GM21717 (cell line): ENCODE data around the gene RGS17.
"Not testable (repeated sequence)": the region's sequence is repeated elsewhere in the genome, so short reads cannot be mapped to it uniquely, and the experiment has no call there.

Experiments used
- ATAC-seq: cut with Tn5 transposase; IDR thresholded peaks from one replicate; pipeline ENCODE4 v1.9.1; 2021; ENCODE audit warnings: mild to moderate bottlenecking, moderate library complexity; ENCODE audit not compliant: unreplicated experiment

RGS17 gene

DNA sequence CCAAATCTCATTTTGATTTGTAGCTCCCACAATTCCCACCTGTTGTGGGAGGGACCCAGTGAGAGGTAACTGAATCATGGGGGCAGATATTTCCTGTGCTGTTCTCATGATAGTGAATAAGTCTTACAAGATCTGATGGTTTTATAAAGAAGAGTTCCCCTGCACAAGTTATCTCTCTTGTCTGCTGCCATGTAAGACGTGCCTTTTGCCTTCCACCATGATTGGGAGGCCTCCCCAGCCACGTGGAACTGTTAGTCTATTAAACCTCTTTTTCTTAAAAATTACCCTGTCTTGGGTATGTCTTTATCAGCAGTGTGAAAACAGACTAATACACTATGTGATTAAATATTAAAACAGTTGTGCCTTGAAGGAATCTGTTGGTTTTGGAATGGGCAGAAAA lies 131.5 kb downstream of the RGS17 start:
- ATAC-seq = not testable (repeated sequence)

DNA sequence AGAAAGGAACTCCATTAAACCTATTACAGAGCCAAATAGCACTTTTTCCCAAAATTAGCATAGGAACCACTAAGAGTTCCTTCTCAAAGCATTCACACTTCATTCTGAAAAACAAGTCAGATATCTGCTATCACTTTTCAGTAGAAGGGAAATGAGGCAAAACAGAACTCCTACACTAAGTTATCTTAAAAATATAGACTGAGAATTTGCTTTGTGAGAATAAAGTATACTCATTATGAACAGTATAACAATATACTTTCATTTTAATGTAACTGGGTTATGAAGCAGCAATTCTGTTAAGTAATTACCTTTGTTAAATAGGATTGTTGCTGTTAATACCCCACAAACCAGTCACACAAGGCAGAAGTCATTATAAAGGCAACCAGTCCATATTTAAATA lies 137.2 kb downstream of the RGS17 start:
- ATAC-seq = no peak

DNA sequence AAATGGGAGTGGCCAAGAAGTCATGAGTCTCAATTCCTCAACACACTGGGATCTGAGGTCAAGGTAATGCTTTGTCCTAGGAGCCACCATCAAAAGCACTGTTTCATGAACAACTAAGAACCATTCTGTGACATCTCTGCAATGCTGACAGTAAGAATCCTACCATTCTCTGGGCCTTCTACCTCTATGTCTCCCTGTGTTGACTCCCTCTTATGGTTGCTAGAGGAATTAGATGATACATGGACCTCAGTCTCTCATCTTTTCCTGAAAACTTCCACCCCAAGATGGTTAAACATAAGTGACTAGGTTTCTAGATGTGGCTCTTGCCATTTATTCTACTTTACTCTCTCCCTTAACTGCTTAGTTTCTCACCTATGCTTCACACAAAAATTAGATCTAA lies 137.7 kb downstream of the RGS17 start:
- ATAC-seq = no peak

DNA sequence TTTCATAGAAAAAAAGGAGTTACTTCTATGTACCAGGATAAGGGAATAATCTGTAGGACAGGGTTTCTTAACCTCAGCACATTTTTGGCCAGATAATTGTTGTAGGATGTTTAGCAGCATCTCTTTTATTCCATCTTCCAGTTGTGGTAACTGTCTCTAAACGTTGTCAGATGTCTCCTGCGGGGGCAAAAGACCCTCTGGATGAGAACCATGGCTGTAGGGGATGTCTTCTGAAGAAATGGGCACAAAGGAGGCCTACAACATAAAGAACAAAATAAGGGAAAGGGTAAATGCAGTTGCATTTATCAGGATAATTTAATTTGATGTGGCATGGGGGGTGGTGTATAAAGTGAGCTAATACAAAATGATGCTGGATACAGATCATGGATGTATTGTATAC lies 144.1 kb downstream of the RGS17 start:
- ATAC-seq = no peak

DNA sequence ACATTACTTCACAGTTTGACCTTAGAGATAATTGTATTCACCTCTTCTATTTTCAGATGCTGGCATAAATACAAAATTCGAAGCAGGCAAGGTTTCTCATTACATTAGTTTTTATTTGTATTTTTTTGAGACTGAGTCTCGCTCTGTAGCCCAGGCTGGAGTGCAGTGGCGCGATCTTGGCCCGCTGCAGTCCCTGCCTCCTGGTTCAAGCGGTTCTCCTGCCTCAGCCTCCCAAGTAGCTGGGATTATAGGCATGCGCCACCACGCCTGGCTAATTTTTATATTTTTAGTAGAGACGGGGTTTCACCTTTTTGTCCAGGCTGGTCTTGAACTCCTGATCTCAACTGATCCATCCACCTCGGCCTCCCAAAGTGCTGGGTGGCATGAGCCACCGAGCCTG lies 145.8 kb downstream of the RGS17 start:
- ATAC-seq = not testable (repeated sequence)

DNA sequence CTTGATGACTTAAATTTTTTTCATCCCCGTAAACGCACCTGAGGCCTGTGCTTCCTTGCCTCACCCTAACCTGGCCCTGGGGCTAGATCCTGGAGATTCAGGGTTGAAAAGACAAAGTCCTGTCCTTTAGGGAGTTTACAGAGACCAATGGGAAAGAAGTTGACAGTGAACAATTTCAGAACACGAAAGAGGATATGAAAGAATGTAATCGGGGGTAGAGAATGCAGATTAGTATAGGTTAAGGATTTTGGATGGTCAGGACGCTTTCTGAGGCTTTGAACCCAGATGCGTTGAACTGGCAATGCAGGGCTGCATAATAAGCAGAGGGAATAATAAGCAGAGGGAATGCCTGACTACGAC lies 146.6 kb downstream of the RGS17 start:
- ATAC-seq = peak; percentile 39

DNA sequence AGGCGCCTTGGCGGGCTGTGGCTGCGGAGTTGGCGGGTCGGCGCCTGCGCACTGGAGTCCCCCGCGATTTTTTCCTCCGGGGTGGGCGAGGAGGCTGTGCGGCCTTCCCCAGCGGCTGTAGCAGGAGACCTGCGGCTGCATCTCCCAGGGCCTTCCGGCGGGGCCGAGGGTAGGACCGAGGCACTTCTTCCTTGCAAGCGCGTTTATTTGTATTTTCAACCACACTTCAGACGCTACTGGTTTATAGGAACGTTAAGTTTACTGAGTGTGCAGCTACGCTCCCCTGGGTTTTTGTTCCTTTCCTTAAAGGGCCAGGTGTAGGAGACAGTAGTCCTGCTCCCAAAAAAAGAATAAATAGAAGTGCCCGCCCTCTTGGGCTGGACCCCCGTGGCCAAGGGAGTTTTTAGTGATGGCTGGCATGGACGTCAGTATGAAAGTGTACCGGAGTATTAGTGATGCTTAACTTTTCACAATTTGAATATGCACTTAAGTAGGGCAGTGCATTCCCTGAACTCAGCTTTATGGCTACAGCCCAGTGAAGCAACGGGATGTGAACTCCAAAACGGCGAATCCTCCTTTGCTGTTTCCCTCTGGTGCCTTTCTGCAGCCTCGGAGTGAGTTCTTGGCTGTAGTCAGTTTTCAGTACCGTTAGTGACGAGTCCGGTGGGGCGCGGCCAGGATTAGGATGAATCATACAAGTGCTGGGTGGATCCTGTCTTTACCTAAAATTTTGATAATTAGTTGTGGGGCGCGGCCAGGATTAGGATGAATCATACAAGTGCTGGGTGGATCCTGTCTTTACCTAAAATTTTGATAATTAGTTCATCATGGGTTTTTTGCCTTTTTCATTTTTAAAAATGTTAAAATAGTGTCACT lies 147.2 kb downstream of the RGS17 start:
- ATAC-seq = peak; percentile 31

DNA sequence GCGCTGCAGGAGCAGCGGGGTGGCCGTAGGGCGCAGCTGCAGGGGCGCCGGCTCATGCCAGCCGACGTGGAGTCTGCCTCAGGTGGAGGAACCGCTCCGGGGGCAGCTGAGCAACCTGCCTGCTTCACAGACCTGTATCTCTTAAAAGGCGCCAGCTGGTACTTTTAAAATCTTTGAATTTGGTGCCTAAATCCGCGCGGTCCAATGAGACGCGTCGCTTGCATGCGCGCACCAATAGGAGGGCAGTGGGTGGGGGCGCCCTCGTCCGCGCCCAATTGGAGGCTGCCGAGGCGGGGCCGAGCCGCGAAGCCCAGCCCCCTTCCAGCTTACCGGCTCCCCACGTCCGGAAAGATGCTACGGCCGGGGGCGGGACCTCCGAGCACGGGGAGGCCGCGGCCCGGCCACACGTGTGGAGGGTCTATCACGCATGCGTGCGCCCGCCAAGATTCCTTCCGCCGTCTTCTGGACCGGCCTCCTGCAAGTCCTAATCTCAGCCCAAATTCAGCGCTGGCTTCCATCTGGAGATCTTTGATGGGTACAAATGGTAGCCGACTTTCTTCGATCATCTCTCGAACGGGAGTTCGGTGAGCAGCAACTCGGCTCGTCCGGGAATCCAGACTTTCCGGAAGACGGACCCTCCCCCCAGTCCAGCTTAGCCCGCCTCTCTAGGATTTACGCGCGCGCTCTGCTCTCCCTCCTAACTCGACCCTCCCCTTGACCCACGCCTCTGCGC lies 148.0 kb downstream of the RGS17 start, which contains the start of gene FBXO5:
FBXO5 (minus strand) TSS at position 138 of the 733 bp plus-strand sequence; CDS start at position 56, 82 bp downstream.
- peak; percentile 84 for ATAC-seq

DNA sequence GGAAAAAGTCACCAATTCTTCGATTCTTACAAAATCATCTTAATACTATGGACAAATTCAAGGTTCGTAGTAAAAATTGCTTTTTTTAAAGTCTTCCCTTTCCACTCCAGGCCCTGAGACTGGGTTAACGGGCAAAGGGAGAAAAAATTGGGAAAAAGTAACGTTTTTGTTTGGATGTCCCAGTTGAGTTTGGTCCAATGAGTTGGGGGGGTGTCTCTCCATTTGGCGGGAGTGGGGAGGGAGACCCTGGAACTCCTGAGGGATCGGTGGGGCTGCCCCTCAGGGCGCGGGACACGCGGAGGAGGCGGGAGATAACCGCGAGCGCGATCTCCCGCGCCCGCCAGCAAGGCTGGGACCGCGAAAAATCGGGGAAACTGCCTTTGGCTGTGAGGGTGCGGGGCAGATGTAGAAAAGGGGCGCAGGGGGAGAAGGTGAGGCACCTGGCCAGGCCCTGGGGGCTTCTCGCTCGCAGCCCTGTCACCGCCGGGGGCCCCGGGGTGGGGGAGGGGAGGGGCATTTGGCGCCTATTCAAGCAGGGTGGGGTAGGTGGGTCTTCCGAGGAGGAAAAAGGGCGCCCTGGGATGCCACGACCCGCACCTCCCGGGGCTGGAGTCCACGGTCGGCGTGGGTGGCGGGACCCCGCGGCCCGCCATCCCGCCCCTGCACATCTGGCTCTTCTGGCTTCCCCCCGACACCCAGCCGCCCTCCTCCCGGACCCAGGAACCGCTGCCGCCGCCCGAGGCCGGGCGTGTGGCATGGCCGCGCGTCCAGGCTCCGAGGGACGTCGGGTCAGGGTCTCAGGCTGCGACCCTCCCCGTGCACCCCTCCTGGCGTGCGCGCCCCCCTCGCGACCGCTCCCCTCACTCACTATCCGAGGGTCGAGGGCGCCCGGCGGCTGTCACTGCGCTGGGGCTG lies 148.8 kb downstream of the RGS17 start:
- ATAC-seq = peak; percentile 1

DNA sequence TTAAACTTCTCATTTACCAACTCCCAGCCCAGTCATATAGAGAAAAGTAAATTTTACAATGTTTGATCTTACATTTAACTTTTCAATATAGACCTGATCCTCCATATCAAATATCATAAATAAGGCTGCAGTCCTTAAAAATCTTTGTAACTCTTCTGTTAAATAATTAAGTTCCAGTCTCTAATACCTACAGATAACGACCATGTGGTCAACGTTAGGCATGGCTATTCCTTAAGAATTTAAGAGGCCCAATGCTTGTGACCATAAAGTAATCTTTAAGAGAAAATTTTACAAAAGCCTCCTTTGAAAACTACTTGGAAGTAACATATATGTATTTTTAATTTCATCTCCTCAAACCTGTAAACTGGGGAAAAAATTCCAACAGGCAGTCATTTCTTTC lies 149.9 kb downstream of the RGS17 start:
- no peak for ATAC-seq

DNA sequence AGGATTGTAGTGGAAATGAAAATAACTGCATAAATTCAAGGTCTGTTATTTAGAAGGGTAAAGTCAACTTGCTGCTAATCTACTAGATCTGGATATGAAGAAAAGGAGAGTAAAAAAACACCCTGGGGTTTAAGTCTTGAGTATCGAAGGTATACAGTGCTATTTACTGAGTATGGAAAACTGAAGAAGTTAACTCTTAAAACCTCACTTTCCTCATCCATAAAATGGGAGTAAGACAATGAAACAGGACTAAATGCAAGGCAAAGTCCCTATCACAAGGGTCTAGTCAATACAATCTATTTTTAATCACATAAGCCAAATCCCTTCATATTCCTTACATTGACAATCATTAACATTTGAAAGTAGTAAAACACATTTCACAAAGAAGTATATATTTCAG lies 150.4 kb downstream of the RGS17 start:
- ATAC-seq = no peak

DNA sequence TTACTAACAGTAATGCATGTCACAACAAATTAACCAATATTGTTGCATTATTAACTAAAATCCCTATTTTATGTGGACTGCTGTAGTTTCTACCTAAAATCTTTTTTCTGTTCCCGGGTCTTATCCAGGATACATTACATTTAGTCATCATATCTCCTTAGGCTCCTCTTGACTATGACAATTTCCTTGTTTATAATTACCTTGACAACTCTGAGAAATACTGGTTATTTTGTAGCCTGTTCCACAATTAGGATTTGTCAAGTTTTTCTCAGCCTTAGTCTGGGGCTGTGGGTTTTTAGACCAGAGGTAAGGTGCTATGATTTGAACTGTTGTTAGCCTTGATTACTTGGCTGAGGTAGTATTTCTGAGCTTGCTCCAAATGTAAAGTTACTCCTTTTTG lies 152.0 kb downstream of the RGS17 start:
- ATAC-seq = no peak

DNA sequence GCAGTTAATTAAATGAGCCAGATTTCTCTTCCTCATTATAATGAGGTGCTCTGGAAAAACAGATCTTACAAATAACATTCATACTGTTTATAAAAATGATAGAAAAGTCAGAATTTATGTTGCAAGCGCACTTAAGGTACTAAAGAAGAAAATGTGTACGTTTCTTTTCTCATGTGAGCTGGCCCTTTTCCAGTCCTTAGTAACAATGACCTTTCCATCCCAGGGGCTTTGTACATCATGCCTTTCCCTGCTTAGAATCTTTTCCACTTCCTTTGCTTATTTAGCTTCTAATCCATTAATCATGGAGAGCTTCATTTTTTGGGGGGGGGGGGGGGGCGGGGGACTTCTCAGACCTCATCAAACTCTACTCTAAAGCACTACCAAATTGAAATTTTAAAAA lies 153.0 kb downstream of the RGS17 start:
- ATAC-seq = no peak

DNA sequence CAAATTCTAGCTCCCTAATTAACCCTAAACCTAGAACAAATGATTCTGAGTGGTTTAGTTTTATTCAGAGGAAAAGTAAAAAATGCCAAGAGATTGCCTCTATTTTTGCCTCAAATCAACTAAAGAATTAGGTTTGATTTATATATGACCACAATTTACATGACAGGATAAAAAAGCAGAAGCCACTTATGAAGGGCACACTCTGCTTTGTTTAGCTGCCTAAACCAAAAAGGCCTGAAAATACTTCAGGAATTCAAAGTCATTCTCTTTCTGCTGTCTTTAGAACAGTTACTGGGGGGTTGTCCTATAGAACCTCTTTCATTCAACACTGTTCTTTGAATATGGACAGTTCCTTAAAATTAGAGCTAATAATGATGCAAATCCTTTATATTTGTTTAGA lies 153.5 kb downstream of the RGS17 start:
- no peak for ATAC-seq

DNA sequence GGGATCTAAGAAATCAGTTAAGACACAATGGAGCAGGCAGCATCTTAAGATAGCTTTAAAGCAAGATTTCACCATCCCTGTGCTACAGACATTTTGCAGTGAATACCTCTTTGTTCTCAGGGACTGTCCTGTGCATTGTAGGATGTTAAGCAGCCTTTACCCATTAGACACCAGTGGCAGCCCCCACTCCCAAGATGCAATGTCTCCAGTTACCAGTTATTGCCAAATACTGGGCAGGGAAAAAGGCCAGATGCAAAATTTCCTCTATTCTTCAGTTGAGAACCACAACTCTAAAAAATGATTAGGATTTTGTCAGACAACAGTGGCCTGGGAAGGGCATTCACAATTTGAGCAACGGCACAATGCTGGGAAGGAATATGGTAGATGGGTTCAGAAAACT lies 154.3 kb downstream of the RGS17 start:
- no peak for ATAC-seq

DNA sequence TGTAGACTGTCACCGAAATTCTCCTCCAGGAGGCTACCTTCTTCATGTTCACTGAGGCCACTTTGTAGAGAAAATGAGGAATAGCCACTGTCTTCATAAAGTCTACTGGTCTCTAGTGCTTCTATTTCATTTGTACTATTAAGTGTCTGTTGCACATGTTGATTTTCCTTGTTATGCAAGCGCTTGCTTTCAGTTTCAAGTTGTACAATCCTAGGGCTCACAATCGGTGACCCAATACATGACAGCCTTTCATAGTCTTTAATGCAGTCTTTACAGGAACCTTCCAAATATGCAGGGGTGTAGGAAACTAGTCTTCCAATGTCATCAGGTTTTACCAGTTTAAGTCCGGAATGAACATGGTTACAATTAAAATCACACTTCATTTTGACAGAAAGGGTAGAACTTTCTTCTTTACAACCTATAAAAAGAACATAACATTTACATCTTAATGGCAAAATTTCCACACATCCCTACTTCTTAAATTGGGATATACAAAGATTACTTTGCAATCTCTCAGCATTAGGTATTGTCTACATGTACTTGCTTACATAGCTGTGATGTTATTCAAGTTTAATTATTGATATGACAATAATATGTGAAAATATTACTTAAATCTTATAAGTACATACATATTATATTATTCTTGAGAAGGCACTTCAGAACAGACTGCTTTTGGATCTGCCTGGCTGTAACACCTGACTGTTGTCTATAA lies 155.7 kb downstream of the RGS17 start:
- no peak for ATAC-seq

DNA sequence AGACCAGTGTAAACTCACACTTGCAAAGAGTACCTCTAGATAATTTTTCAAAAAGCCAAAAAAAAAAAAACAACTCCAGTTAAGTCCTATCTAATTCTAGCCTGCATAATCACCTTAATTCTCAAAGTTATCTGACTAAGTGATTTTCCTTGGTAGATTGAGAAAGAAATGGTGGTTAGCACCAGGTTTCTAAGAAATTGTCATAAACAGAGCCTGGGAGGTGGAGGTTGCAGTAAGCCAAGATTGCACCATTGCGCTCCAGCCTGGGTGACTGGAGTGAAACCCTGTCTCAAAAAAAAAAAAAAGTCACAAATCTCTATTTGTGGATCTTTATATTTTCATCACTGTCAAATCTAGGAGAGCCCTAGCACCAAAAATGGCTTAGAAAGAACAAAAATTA lies 157.2 kb downstream of the RGS17 start:
- ATAC-seq = no peak

DNA sequence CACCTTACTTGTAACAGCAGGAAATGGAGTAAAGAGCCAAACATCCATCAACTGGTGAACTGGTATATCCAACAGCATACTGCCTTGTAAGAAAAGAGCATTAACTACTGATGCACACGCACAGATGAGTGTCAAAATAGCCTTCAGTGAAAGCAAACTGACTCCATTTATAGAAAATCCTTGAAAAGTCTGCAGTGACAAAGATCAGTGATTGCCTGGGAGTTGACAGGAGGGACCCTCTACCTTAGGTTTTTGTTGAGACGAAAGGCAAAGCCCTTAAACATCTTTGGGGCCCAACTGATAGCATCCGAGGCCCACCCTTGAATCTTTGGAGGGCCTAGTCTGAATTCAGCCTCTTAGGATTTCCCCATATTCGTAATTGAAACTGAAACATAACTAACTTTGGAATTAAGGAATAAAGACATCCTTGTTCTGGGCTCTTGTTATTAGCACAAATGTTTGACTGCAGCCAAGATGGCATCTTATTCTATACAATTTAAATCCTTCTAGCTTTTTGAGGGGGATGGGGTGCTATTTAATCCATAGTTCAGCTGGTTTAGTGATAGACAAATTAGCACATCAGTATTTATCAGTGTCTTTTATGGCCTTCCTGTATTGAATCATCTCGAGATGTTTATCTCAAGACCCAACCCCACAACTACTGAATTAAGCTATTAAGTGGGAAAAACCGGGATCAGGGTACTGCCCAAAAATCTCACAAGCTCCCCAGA lies 161.2 kb downstream of the RGS17 start:
- no peak for ATAC-seq

DNA sequence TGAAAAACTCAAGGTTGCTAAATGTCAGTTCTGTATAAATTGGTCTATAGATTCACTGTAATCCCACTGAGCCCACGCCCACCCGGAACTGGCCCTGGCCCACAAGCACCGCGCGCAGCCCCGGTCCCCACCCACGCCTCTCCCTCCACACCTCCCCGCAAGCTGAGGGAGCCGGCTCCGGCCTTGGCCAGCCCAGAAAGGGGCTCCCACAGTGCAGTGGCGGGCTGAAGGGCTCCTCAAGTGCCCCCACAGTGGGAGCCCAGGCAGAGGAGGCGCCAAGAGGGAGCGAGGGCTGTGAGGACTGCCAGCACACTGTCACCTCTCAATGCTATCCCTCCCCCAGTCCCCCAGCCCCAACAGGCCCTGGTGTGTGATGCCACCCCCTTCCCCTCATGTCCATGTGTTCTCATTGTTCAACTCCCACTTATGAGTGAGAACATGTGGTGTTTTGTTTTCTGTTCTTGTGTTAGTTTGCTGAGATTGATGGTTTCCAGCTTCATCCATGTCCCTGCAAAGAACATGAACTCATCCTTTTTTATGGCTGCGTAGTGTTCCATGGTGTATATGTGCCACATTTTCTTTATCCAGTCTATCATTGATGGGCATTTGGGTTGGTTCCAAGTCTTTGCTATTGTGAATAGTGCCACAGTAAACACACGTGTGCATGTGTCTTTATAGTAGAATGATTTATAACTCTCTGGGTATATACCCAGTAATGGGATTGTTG lies 164.8 kb downstream of the RGS17 start:
- ATAC-seq = not testable (repeated sequence)
